ENCODE results near the gene TUBGCP6. TPM values are rescaled to one million over a fixed set of nuclear protein-coding genes. Genes with fewer than 3 reads are reported as not detected.

The TUBGCP6 gene
- total RNA-seq, 6 experiments from 2014 or later: 10.4 to 22.6 (median 14.6) TPM

- no peak for ATAC-seq
- Histone ChIP-seq H3K4me3 (no peak overlapping the region), H3K27ac (no peak overlapping the region), H3K4me1 (peaks cover 0 to 4% (median 2%) of the 10 kb centered on the region in 4 donors), H3K9me3 (no peaks in the 10 kb centered on the region), H3K27me3 (no peaks in the 10 kb centered on the region), H3K36me3 (peaks cover 6 to 75% (median 21%) of the 10 kb centered on the region in 4 donors)
- WGBS (ENCODE audit: insufficient coverage, low coverage, low lambda C conversion rate, missing lambda C conversion rate): 94% methylated on average over 6 of the region's 45 CpGs
- intact Hi-C loops (cut with DNase I): no loop called here
- DNase-seq: peak in 1 of 3 donors; percentile 19
- no peak for TF ChIP-seq POLR2A (IDR thresholded peaks at IDR 0.05)
- TF ChIP-seq, protein P1, sequence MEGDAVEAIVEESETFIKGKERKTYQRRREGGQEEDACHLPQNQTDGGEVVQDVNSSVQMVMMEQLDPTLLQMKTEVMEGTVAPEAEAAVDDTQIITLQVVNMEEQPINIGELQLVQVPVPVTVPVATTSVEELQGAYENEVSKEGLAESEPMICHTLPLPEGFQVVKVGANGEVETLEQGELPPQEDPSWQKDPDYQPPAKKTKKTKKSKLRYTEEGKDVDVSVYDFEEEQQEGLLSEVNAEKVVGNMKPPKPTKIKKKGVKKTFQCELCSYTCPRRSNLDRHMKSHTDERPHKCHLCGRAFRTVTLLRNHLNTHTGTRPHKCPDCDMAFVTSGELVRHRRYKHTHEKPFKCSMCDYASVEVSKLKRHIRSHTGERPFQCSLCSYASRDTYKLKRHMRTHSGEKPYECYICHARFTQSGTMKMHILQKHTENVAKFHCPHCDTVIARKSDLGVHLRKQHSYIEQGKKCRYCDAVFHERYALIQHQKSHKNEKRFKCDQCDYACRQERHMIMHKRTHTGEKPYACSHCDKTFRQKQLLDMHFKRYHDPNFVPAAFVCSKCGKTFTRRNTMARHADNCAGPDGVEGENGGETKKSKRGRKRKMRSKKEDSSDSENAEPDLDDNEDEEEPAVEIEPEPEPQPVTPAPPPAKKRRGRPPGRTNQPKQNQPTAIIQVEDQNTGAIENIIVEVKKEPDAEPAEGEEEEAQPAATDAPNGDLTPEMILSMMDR (IDR thresholded peaks at IDR 0.05): no peak
Observed at GRCh38 chr22:50220603-50221409, 24.0 kb downstream of the TUBGCP6 start.

DNA sequence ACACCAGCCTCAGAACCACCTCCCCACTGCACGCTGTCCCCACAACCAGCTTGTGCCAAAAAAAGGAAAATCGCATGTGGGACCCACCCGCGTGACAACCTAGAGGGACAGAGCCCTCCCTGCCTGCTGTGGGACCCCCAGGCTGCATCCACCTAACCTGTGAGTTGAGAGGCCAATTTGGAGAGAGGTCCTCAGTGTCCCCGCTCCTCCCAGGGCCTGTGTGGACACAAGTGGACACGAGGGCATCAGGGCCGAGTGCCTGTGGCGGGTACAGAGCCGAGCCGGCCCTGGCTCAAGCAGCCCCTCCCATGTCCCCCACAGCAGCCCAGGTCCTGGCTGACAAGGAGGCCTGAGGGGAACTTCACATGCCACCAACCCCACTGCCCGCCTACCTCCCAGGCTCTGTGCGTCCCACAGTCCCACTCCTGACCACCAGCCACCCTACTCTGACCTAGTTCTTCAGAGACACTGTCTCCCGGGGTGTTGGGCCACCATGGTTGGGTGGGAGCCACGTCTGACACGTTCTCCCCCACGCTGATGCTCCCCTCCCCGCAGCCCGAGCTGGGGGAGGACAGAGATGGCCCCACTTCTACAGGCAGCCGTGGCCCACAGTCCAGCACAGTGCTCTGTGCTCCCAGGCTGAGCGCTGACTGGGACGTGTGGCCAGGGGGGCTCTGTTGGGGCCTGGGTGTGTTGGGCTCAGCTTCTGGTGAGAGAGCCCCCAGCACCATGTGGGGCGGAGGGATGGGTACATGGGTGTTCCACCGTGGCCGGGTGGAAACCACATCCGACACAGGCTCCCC, 24.8 kb downstream of the TUBGCP6 start:
- H3K9me3 ChIP-seq: no peaks in the 10 kb centered on the region
- no peak overlapping the region for H3K4me3 ChIP-seq
- H3K27me3 ChIP-seq: no peaks in the 10 kb centered on the region
- H3K27ac ChIP-seq: peak overlapping the region in 1 of 3 donors; percentile 45
- H3K36me3 ChIP-seq: peaks cover 6 to 76% (median 24%) of the 10 kb centered on the region in 4 donors
- 100% methylated on average over 1 of the region's 25 CpGs for WGBS (ENCODE audit: insufficient coverage, low coverage, low lambda C conversion rate, missing lambda C conversion rate)
- H3K4me1 ChIP-seq: peaks cover 0 to 4% (median 2%) of the 10 kb centered on the region in 4 donors
- TF ChIP-seq POLR2A (IDR thresholded peaks at IDR 0.05): no peak
- DNase-seq (peak in 2 of 3 donors; percentile 29 to 55), ATAC-seq (peak in 2 of 4 donors; percentile 0 to 11)
- intact Hi-C loops (cut with DNase I): no loop called here

DNA sequence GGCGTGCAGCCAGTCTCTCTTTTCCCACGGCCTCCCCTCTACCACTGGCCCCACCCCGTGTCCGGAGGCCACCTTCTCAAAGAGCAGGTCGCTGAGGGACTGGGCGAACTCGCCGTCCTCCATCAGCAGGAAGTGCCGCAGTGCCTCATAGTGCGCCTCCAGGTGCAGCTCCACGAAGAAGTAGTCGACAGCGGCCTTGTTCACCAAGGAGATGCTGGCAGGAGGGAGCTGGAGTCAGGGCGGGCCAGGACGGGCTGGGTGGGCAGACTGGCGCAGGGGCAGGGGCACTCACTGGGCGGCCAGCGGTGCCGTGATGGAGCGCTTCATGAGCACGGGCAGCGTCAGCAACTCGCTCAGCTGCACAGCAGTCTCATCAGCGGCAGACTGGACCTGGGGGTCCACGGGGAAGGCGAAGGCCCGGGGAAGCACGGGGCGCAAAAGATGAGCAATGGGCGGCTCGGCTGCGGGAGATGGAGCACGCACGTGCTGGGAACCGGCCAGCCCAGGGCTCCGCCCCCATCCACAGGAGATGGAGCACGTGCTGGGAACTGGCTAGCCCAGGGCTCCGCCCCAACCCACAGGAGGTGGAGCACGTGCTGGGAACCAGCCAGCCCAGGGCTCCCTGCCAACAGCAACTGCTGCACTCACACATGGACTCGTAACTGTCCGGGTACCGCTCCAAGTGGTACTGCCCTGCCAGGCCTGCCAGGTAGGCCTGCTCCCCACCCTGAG, 25.7 kb downstream of the TUBGCP6 start:
- Histone ChIP-seq H3K36me3 (peaks cover 6 to 82% (median 28%) of the 10 kb centered on the region in 4 donors), H3K27ac (peak overlapping the region in 1 of 3 donors; percentile 45), H3K4me3 (no peak overlapping the region), H3K9me3 (no peaks in the 10 kb centered on the region), H3K4me1 (peaks cover 0 to 4% (median 2%) of the 10 kb centered on the region in 4 donors), H3K27me3 (no peaks in the 10 kb centered on the region)
- DNase-seq (peak; percentile 87 to 98 (median 97)), ATAC-seq (peak; percentile 70 to 83 (median 79))
- intact Hi-C loops (cut with DNase I): no loop called here
- no peak for TF ChIP-seq POLR2A (IDR thresholded peaks at IDR 0.05)
- TF ChIP-seq, protein P1 (IDR thresholded peaks at IDR 0.05): no peak
- 89% methylated on average over 3 of the region's 42 CpGs for WGBS (ENCODE audit: insufficient coverage, low coverage, low lambda C conversion rate, missing lambda C conversion rate)

DNA sequence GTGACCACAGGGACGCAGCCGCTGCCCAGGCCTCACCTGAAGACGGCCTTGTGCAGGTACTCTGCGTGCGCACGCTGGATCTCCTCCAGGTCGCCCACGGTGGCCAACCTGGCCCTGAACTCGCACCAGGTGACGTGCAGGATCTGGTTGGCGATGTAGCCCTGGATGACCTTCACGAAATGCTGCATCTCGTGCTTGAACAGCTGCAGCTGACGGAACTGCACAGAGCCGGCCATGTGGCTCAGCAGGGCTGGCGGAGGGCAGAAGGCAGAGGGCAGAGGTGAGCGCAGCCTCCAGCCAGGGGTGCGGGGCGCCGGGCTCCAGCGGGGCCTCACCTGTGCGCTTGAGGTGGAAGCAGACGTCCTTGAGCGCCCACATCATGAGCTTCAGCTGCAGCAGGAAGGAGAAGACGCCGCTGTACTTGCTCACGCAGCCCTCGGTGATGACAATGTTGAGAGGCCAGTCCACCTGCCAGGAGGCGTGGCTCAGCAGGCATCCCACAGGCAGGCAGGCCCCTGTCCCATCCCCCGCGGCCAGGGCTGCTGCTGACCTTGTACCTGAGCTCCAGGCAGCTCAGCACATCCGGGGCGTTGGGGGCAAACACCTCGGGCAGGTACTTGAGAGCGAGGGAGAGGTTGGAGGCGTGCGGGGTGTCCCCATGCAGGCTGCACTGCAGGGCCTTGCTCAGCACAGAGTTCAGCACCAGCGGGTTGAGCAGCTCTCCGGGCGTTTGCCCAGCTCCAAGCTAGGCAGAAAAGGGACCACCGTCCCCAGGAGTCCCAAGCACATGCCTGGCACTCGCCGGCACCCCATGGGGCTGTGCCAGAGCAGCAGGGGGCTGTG, 26.4 kb downstream of the TUBGCP6 start:
- WGBS (ENCODE audit: insufficient coverage, low coverage, low lambda C conversion rate, missing lambda C conversion rate): no CpG with 5 or more reads among the region's 43 CpGs
- Histone ChIP-seq H3K9me3 (no peaks in the 10 kb centered on the region), H3K27ac (no peak overlapping the region), H3K27me3 (no peaks in the 10 kb centered on the region), H3K4me1 (peaks cover 0 to 4% (median 2%) of the 10 kb centered on the region in 4 donors), H3K4me3 (no peak overlapping the region), H3K36me3 (peaks cover 5 to 82% (median 28%) of the 10 kb centered on the region in 4 donors)
- intact Hi-C loops (cut with DNase I): no loop called here
- no peak for TF ChIP-seq POLR2A (IDR thresholded peaks at IDR 0.05)
- TF ChIP-seq, protein P1 (IDR thresholded peaks at IDR 0.05): no peak
- ATAC-seq (peak; percentile 3 to 29 (median 8)), DNase-seq (peak in 2 of 3 donors; percentile 51 to 73)
